BE2C (cell line): ENCODE data around the gene NYAP2.

Experiments
- DNase-seq: peaks from one replicate; pipeline ENCODE4 v3.0.0-alpha.2; 2020
- H3K27me3 ChIP-seq: fragments of 250-450 bp; sonication (Bioruptor Pico); 2 replicates; pipeline ENCODE4 v1.5.1; 2020; ENCODE audit warnings: mild to moderate bottlenecking
- H3K36me3 ChIP-seq: fragments of 250-450 bp; sonication (Bioruptor Pico); 2 replicates; pipeline ENCODE4 v1.5.1; 2020; ENCODE audit warnings: mild to moderate bottlenecking
- H3K4me1 ChIP-seq: fragments of 250-450 bp; sonication (Bioruptor Pico); 2 replicates; pipeline ENCODE4 v1.5.1; 2020
- H3K4me3 ChIP-seq: 2 replicates; pipeline ENCODE4 v1.5.1; 2011; ENCODE audit warnings: low read depth, low read length
- H3K9me3 ChIP-seq: fragments of 250-450 bp; sonication (Bioruptor Pico); 2 replicates; pipeline ENCODE4 v1.5.1; 2020
- CTCF ChIP-seq: IDR thresholded peaks from 2 replicates; pipeline ENCODE4 v1.5.1; 2012; ENCODE audit warnings: mild to moderate bottlenecking, low read depth, low read length

Gene NYAP2

DNA sequence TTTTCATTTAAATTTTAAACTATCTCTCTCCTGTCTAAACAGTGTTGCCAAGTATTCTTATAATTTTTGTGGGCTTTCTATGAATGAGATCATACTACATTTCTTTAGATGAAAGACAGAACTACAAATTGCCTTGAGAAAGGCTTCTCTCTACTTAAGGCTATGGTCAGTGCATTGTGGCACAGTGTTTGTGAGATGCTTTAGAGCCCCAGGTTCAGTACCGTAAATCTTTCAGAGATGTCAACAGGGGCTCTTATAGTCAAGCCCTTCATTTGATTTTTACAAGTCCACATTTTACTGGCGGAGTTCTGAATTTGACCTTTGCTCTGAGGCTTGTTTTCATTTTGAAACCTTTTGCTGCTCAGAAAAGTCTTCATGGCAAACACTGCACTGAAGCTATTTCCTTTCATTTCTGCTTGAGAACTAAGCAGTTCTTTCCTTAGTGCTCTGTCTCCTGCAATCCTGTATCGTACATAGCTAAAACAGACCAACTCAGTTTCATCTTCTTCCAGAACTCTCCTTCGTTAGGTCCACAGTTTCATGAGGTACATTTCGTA is 175.2 kb downstream of the NYAP2 start:
- no peak for TF ChIP-seq CTCF
- H3K27me3 ChIP-seq = no peaks in the 10 kb centered on the region

GRCh38 chr2:225581135-225581534 is 181.6 kb downstream of the NYAP2 start:
- TF ChIP-seq CTCF = no peak
- no peak for DNase-seq

More for the DNA sequence above, 175.2 kb downstream of the NYAP2 start:
- H3K4me1 ChIP-seq = no peaks in the 10 kb centered on the region
- H3K4me3 ChIP-seq = no peak overlapping the region
- no peaks in the 10 kb centered on the region for H3K36me3 ChIP-seq
- DNase-seq = no peak
- H3K9me3 ChIP-seq = no peaks in the 10 kb centered on the region; the same call in 1 of the 2 replicates

GRCh38 chr2:225581906-225582305 is 182.4 kb downstream of the NYAP2 start:
- Histone ChIP-seq H3K4me1 (no peaks in the 10 kb centered on the region), H3K27me3 (no peaks in the 10 kb centered on the region), H3K4me3 (no peak overlapping the region), H3K36me3 (no peaks in the 10 kb centered on the region), H3K9me3 (no peaks in the 10 kb centered on the region)
- TF ChIP-seq CTCF = no peak
- no peak for DNase-seq

More at GRCh38 chr2:225581135-225581534, 181.6 kb downstream of the NYAP2 start:
- H3K4me3 ChIP-seq = no peak overlapping the region
- no peaks in the 10 kb centered on the region for H3K4me1 ChIP-seq
- H3K27me3 ChIP-seq = no peaks in the 10 kb centered on the region
- no peaks in the 10 kb centered on the region for H3K9me3 ChIP-seq
- H3K36me3 ChIP-seq = no peaks in the 10 kb centered on the region

DNA sequence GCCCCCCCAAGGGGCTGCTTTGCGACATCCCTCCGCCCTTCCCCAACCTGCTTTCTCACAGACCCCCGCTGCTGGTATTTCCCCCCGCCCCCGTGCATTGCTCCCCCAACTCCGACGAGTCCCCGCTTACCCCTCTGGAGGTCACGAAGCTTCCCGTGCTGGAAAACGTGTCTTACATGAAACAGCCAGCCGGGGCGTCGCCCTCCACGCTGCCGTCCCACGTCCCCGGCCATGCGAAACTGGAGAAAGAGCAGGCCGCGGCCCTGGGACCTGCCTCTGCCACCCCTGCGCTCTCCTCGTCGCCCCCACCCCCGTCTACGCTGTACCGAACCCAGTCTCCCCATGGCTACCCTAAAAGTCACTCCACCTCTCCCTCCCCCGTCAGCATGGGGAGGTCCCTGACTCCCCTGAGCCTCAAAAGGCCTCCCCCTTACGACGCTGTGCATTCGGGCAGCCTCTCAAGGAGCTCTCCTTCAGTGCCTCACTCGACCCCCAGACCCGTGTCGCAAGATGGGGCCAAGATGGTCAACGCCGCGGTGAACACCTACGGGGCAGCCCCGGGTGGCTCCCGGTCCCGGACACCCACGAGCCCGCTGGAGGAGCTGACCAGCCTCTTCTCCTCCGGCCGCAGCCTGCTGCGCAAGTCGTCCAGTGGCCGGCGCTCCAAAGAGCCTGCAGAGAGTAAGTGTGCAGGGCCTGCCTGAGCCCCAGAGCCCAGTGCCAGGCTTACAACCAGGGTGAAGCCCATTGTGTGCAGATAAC is 183.0 kb downstream of the NYAP2 start:
- TF ChIP-seq CTCF = no peak
- H3K4me1 ChIP-seq = no peaks in the 10 kb centered on the region

GRCh38 chr2:225584796-225585195 is 185.3 kb downstream of the NYAP2 start:
- no peaks in the 10 kb centered on the region for H3K9me3 ChIP-seq
- no peak overlapping the region for H3K4me3 ChIP-seq
- TF ChIP-seq CTCF = peak; percentile 8; the same call in 1 of the 2 replicates
- no peaks in the 10 kb centered on the region for H3K27me3 ChIP-seq
- H3K36me3 ChIP-seq = no peaks in the 10 kb centered on the region
- H3K4me1 ChIP-seq = no peaks in the 10 kb centered on the region
- DNase-seq = no peak

More for the DNA sequence above, 183.0 kb downstream of the NYAP2 start:
- Histone ChIP-seq H3K36me3 (no peaks in the 10 kb centered on the region), H3K4me3 (no peak overlapping the region), H3K27me3 (no peaks in the 10 kb centered on the region), H3K9me3 (no peaks in the 10 kb centered on the region)
- no peak for DNase-seq

GRCh38 chr2:225590932-225591331 is 191.4 kb downstream of the NYAP2 start:
- H3K4me1 ChIP-seq = no peaks in the 10 kb centered on the region
- H3K27me3 ChIP-seq = no peaks in the 10 kb centered on the region
- TF ChIP-seq CTCF = no peak
- H3K36me3 ChIP-seq = no peaks in the 10 kb centered on the region
- no peak for DNase-seq
- no peaks in the 10 kb centered on the region for H3K9me3 ChIP-seq
- H3K4me3 ChIP-seq = no peak overlapping the region
